Fibroblast of lung (primary cell): ENCODE results near the gene RPH3AL.

Experiments used
- CTCF ChIP-seq, 2 donors: IDR thresholded peaks in 1 of 2; conservative IDR thresholded peaks in 1 of 2; 1 replicate in 1 of 2; 2 replicates in 1 of 2; pipeline ENCODE4 v1.5.1; 2011 to 2012; ENCODE audit warnings: low read length in 2 of 2, control low read depth in 1 of 2, inconsistent platforms in 1 of 2, low read depth in 1 of 2, mild to moderate bottlenecking in 1 of 2
- EZH2 ChIP-seq: IDR thresholded peaks from 2 replicates; pipeline ENCODE4 v1.5.1; 2012; ENCODE audit warnings: low read length, control low read depth, mild to moderate bottlenecking; ENCODE audit errors: missing control alignments

DNA sequence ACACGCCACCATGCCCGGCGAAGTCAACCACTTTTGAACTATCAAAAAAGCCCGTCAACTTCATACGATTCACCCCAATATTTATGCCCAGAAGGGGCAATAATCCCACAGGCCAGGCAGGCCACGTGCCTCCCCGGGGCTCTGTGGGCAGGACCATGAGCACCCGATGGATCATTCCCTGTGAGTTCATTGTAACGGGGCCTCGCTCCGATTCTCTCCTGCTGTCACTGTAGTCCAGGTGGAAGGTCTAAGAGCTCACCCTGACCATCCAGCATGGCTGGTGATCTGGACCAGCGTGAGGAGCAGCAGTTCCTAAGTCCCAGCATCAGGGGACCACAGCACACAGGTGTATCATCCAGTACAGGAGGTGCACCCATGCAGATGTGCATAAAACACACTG is 93.7 kb downstream of the RPH3AL start:
- no peak for TF ChIP-seq CTCF (conservative IDR thresholded peaks at IDR 0.05 in 1 of 2, IDR thresholded peaks at IDR 0.05 in 1 of 2; ENCODE audit: low read depth in 1 of 2, low read length in 2 of 2)
- TF ChIP-seq EZH2: no peak
